Midbrain (tissue), 1 donor: Measurements from ENCODE around the gene C6orf62.
"Not testable (repeated sequence)": the region's sequence is repeated elsewhere in the genome, so short reads cannot be mapped to it uniquely, and the experiment has no call there.

Experiments used
- DNase-seq: peaks from one replicate; lab custom pipeline; 2025; lab: John Stamatoyannopoulos, UW

Gene C6orf62

DNA sequence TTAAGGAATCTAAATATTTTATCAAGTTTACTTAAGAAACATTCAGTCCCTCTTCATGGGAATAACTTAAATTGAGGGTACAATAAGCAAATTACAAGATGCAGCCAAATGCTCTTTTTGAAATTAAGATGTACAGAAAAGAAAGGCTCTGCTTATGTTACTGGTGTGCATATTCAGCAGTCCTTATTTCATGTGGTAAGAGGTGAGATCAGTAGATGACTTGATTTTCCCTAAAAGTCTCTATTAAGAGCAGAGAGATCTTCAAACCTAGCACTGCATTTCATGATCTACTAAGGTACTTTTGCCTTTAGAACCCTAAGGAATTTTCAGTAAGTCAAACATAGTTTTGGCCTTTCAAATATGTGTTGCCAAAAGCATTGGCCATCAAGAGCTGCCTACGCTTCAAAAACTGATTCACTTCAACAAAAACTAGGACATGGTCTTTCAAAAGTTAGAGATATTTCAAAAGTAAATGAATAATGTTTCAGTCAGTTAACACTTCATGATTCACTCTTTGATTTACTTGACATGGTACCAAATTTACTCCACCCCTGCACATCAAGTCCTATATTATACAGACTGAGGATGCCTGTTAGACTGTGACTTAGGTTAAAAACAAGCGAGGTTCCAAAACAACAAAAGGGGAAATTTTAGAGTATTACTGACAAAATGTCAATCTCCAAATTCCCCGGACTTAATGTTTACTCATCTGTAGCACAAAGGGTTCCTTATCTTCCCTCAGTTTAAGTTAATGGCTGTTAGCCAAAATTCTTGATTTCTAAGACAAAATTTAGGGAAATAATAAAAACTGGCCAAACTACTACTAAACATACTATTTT lies 19.2 kb downstream of the C6orf62 start:
- no peak for DNase-seq

DNA sequence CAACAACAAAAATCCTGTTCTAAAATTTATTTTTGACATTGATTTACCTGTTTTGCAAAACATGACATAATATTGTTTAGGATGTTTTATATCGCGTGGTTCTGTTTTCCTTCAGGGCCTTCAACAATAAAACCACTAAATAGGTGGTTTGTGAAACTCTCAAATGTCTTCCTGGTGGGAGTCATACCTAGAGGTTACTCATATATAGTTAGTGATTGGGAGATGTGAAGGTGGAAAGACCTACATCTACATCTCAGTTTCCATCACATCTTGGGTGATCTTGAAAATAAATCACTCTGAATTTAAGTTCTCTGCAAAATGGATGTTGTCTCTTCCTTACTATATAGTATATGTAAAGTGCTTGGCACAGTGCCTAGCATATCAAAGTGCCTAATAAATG lies 22.9 kb downstream of the C6orf62 start:
- no peak for DNase-seq

DNA sequence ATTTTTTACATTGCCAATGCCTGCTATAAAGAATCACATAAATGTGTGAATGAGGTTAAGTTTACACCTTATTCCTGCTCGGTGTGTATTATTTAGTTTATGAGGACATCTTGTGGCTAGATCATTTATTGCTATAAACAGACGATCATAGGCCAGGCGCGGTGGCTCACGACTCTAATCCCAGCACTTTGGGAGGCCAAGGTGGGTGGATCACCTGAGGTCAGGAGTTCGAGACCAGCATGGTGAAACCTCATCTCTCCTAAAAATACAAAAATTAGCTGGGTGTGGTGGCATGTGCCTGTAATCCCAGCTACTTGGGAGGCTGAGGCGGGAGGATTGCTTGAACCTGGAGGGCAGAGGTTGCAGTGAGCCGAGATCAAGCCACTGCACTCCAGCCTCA lies 23.3 kb downstream of the C6orf62 start:
- DNase-seq, result peak; percentile 37

DNA sequence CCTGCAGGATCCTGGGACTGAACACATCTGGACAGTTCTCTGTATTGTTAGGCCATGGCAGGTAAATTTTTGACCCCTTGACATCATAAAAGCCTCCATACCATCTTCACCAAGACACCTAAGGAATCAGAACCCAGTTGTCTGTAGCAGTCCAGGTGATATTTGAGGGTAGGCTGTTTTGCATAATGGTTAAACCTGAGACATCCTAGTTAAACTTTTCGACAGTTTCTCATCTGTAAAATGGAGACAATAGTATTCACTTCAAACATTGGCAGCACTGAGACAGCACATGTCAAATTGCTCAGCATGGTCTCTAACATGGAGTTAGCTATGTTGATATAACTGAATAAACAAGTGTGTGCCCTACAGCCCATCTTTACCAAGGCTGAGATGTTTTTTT lies 24.8 kb downstream of the C6orf62 start:
- no peak for DNase-seq

DNA sequence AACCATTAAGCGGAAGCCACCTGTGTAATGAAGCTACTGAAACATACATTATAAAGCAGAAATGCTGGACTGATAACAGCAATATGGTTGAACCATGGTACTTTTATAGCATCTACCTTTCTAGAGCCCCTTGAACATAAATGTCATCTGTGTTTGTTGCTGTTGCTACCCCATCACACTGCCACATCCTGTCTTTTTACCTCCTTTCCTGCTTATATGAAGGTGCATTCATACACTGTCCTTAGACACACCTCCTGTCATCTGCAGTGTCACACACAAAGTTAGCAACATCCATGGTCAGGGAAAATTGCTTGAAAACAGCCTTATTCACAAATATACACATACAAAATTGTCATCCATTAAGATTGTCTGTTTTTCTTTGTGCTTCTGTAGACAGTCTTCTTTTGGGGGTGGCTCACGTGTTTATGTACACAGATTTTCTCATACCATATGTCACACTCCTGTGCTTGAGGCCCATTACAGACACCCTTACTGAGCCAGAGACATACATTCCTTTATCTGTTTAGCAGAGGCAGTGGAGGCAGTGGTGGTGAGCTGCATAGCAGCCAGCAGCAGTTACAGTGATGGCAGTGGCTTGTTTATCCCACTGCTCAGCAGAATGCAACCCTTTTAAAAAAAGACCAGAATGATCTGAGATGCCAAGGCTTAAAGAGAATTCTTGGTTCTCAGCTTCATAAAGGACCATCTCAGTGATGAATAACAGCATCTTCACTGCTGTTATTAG lies 25.9 kb downstream of the C6orf62 start:
- DNase-seq, result no peak

DNA sequence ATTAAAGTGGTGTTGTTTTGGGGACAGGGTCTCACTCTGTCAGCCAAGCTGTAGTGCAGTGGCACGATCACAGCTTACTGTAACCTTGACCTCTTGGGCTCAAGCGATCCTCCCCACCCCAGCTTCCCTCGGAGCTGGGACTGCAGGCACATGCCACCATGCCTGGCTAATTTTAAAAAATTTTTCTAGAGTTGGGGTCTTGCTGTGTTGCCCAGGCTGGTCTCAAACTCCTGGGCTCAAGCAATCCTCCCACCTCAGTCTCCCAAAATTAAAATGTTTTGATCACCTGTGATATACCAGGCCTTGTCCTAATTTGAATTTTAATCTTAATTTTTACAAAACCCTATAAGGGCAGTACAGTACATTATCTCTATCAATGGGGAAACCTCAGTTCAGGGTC lies 26.5 kb downstream of the C6orf62 start:
- no peak for DNase-seq

DNA sequence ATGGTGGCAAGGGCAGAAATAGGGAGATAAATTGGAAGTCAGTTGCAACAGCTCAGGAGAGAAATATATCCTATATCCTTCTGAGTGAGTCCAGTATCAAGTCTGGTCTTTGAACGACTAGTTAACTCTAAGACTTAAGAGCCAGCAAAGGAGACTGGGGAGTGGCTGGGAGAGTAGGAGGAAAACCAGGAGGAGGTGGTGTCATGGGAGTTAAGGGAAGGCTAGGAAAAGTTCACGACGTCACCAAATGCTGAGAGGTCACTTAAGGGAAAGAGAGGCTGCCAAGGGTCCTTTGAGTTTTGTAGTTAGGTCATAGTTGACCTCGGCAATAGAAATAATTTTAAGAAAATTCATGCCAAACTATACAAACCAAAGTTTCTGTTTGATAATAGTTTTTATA lies 27.0 kb downstream of the C6orf62 start:
- DNase-seq, result no peak

DNA sequence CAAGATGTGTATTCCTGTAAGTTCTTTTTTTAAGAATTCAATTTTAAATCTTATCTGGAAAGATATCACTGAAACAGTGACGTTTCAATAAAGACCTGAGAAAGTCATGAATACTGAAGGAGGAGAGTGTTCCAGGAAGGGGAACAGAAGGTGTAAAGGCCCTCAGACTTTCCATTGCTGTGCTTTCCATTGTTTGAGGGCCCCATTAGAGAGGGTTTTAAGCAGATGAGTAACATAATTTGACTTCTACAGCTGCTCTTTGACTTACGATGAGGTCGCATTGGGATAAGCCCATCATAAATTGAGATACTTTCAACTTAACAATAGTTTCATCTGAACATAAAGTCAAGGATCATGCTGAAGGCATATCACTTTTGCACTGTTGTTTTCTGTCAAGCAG lies 27.4 kb downstream of the C6orf62 start:
- no peak for DNase-seq

DNA sequence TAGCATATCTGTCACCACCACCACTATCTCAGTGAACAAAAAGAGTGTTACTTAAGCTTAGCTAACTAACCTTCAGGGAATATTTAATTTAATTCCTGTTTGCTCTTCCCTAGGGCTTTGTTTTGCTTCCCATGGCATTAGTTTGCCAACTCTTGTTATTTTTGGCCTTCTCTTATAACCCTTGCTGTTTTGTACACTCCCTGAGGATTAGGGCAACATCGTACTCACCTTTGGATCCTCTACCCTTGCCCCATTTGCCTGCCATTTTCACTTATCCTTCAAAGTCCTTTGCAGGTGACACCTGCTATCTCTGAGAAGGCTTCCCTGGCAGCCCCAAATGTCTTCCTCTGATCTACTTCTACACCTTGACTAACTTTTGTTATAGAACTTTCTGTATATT lies 28.4 kb downstream of the C6orf62 start:
- DNase-seq, result no peak

DNA sequence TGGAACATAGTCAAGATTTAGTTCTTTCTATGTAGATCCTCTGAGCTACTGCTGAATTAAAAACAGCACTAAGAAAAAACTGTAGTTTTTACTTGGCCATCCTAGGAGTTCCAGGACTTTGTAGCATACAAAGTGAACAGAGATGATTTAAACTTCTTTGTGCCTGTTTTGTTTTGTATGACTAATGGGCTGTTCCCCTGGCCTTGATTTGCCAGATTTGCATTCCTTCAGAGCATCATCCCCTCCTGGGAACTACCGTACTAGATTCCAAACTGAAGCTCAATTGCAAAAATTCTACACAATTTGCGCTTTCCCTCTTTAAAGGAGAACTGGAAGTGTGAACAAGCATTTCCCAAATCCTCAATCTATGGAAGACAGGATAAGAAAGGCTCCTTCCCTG lies 29.0 kb downstream of the C6orf62 start:
- no peak for DNase-seq

DNA sequence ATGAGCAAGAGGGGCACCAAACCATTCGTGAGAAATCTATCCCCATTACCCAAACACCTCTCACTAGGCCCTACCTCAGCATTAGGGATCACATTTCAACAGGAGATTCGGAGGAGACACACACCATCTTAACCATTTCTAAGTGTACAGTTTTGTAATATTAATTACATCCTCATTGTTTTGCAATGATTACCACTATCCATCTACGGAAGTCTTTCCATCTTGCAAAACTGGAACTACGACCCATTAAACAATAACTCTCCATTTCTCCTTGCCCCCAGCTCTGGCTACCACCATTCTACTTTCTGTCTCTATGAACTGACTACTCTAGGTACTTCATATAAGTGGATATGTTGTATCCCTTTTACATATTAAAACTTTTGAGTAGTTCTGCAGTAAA lies 32.0 kb downstream of the C6orf62 start:
- DNase-seq, result no peak

DNA sequence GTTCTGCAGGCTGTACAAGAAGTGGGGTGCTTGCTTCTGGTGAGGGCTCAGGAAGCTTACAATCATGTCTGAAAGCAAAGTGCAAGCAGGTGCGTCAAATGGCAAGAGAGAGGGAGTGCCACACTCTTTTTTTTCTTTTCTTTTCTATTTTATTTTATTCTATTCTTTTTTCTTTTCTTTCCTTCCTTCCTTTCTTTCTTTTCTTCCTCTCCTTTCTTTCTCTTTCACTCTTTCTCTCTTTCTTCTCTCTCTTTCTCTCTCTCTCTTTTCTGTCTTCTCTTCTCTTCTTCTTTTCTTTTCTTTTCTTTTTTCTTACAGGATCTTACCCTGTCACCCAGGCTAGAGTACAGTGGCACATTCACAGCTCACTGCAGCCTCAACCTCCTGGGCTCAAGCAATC lies 32.5 kb downstream of the C6orf62 start:
- DNase-seq, result no peak

DNA sequence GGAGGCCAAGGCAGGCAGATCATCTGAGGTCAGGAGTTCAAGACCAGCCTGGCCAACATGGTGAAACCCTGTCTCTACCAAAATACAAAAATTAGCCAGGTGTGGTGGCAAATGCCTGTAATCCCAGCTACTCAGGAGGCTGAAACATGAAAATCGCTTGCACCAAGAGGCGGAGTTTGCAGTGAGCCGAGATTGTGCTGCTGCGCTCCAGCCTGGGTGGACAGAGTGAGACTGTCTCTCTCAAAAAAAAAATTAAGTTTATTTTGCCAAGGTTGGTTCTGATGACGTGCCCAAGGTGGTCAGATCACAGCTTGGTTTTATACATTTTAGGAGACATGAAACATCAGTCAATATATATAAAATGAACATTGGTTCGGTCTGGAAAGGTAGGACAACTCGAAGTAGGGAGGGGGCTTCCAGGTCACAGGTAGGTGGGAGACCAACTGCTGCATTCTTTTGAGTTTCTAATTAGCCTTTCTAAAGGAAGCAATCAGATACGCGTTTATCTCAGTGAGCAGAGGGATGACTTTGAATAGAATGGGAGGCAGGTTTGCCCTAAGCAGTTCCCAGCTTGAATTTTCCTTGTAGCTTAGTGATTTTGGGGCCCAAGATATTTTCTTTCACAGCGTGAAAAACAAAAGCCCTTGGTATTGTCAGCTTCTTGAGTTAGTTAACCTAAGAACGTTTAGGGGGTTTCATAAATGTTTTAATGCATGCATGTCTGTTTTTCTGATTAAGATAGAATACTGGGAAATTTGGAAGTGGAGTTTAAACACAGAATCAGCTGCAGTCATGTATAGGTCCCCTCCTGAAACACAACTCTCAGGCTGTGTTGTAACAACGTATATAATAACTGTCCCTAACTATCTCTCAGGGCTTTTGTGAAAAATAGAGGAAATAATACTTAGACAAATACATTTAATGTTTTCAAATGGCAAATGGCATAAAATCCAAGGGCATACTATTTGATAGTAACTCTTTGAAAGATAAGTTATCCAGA lies 35.4 kb downstream of the C6orf62 start:
- DNase-seq, result no peak

DNA sequence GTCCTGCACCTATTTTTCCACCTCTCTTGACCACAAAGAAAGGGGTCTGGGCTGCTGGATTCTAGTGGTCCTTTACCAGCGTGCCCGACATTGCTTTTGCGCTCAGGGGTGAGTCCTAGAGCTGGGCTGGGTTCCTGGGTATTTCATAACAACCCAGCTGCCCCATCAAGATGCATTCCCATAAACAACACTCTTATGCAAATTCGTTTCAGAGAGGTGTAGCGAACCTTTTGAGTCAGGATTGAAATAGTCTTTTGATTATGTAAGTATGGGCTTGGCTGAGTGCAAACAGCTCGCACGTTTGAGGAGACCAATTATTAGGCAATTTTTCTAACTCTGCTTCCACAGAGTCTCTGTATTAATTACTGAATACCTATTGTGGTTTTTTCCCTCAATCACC lies 38.4 kb downstream of the C6orf62 start:
- DNase-seq, result no peak

DNA sequence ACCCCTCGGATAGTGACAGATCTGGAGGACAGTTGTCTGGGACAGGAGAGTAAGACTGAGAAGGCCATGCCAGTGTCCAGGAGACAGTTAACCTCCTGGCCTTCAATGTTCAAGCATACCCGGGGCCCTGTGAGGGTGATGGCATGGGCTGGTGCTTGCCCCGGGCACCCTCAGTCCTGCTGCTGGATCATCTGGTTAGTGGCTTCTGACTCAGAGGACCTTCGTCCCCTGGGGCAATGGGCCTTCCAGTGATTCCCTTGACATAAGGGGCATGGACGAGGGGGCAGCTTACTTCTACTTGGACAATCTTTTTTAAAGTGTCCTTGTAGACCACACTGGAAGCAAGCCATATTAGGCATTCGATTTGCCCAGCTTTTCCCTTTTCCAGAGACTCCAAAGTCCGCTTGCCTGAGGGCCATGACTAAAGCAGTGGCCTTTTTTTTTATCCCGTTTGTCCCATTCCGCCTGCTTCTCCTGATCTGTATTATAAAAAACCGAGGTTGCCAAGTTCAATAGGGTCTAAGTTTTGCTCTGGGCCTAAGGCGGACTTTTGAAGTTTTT lies 40.1 kb downstream of the C6orf62 start:
- not testable (repeated sequence) for DNase-seq

DNA sequence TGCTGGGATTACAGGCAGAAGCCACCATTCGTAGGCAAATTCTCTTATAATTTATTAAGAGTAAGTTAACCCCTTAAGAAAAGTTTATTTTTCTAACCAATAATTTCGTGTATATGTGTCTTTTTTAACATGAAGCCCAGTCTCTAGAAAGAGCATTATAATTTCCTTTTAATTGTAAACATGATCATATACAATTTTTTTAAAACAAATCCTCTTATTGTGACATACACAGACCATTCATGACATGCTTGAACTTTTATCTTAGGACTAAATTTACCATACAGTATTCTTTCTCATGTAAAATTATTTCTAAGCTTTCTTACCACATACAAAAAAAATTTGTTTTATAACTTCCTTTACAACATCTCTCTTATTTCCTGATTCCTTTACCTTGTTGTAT lies 45.3 kb downstream of the C6orf62 start:
- DNase-seq, result no peak

DNA sequence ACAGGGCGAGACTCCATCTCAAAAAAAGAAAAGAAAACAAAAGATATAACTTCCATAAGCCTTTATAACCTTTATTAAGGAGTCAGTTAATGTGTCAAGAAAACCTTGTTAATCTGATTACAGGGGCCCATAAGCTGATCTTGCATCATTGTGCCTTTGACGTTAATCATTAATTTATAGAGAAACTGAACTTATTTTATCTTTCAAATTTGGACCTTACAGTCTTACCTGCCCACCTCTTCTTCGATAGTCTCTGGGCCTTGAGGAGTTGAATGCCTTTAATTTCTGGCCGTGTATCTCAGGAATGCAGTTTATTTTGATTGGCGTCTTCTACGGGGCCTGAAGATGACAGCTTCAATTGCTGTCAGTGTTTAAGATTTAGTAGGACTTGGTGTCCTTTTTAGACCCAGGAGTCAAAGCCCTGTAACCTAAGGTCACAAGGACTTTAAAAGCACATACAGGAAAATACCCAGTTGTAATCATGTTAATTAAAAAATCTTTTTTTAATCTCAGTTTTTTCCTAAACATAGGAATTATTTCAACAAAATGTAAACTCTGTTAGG lies 46.3 kb downstream of the C6orf62 start:
- no peak for DNase-seq

DNA sequence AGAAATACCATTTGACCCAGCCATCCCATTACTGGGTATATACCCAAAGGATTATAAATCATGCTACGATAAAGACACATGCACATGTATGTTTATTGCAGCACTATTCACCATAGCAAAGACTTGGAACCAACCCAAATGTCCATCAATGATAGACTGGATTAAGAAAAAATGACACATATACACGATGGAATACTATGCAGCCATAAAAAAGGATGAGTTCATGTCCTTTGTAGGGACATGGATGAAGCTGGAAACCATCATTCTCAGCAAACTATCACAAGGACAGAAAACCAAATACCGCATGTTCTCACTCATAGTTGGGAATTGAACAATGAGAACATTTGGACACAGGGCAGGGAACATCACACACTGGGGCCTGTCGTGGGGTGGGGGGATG lies 47.9 kb downstream of the C6orf62 start:
- not testable (repeated sequence) for DNase-seq

DNA sequence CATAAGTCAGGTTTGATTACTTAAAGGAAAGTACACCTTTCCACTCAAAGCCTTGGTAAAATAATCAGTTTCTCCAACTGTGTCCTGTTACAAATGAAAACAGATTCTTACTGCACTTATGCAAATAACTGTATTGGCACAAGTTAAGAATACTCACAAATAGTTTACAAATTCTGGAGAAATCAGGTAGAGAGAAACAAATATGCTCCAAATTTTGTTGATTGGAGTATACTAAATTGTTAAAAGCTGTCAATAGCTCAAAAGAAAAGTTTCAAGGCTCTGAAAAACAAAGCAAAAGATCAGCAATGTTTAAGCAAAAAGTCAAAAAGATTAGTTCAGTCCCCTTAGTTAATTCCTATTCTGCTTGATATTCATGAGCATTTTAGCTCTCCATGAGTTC lies 48.5 kb downstream of the C6orf62 start:
- not testable (repeated sequence) for DNase-seq

DNA sequence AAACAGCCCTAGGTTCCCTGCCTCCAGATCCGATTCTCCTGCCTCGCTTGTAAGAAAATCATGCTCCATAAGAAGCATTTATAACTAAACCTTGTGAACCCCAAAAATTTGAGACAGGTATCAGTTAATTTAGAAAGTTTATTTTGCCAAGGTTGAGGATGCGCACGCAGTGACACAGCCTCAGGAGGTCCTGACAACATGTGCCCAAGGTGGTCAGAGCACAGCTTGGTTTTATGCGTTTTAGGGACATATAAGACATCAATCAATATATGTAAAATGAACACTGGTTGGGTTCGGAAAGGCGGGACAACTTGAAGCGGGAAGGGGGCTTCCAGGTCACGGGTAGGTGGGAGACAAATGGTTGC lies 50.0 kb downstream of the C6orf62 start:
- no peak for DNase-seq
